SK-N-SH treated with all-trans-retinoic acid at 6 μM for 48 hours (cell line): ENCODE measurements around the gene SIL1.

Experiments
- ARNTL ChIP-seq: fragments of 450-650 bp; formaldehyde crosslinking; IDR thresholded peaks from 2 replicates; pipeline ENCODE4 v1.5.0; 2020; ENCODE audit warnings: low read depth, mild to moderate bottlenecking, moderate library complexity, borderline replicate concordance
- ISL1 ChIP-seq: fragments of 250-450 bp; sonication (Bioruptor Pico); IDR thresholded peaks from 2 replicates; pipeline ENCODE4 v2.1.2; 2022; ENCODE audit warnings: mild to moderate bottlenecking, moderate library complexity
- OSR1 ChIP-seq: fragments of 250-450 bp; sonication (Bioruptor Pico); IDR thresholded peaks from 2 replicates; pipeline ENCODE4 v1.8.0; 2022; ENCODE audit warnings: moderate library complexity, mild to moderate bottlenecking, inconsistent platforms
- PPARA ChIP-seq: fragments of 250-450 bp; sonication (Bioruptor Pico); IDR thresholded peaks from 2 replicates; pipeline ENCODE4 v1.5.0; 2020; ENCODE audit warnings: mild to moderate bottlenecking, borderline replicate concordance
- RARB ChIP-seq: fragments of 250-450 bp; sonication (Bioruptor Pico); IDR thresholded peaks from 2 replicates; pipeline ENCODE4 v1.8.0; 2021; ENCODE audit warnings: mild to moderate bottlenecking, moderate library complexity
- TCF4 ChIP-seq: fragments of 250-450 bp; sonication (Bioruptor Pico); IDR thresholded peaks from 2 replicates; pipeline ENCODE4 v1.8.0; 2021; ENCODE audit warnings: mild to moderate bottlenecking, moderate library complexity, borderline replicate concordance
- TOX ChIP-seq: fragments of 250-450 bp; sonication (Bioruptor Pico); IDR thresholded peaks from 2 replicates; pipeline ENCODE4 v1.8.0; 2021; ENCODE audit warnings: mild to moderate bottlenecking, moderate library complexity, borderline replicate concordance
- ZFP3 ChIP-seq: fragments of 250-450 bp; sonication (Bioruptor Pico); IDR thresholded peaks from 2 replicates; pipeline ENCODE4 v1.5.0; 2020; ENCODE audit warnings: mild to moderate bottlenecking, moderate library complexity
- ZFP30 ChIP-seq: fragments of 450-650 bp; formaldehyde crosslinking; IDR thresholded peaks from 2 replicates; pipeline ENCODE4 v1.5.0; 2022; ENCODE audit warnings: mild to moderate bottlenecking, moderate library complexity
- ZNF8 ChIP-seq: fragments of 450-650 bp; formaldehyde crosslinking; IDR thresholded peaks from 2 replicates; pipeline ENCODE4 v1.5.0; 2020; ENCODE audit warnings: mild to moderate bottlenecking, moderate library complexity
- TF ChIP-seq, protein P1 (sequence below): fragments of 250-450 bp; sonication (Bioruptor Pico); IDR thresholded peaks from 2 replicates; pipeline ENCODE4 v1.8.0; 2020; ENCODE audit warnings: mild to moderate bottlenecking, moderate library complexity, borderline replicate concordance
- TF ChIP-seq, protein P2 (sequence below): fragments of 250-450 bp; sonication (Bioruptor Pico); IDR thresholded peaks from 2 replicates; pipeline ENCODE4 v1.5.1; 2020; ENCODE audit warnings: low read depth, mild to moderate bottlenecking, moderate library complexity
- TF ChIP-seq, protein P3 (sequence below): fragments of 250-450 bp; sonication (Bioruptor Pico); IDR thresholded peaks from 2 replicates; pipeline ENCODE4 v1.5.1; 2021; ENCODE audit warnings: mild to moderate bottlenecking, moderate library complexity

DNA sequence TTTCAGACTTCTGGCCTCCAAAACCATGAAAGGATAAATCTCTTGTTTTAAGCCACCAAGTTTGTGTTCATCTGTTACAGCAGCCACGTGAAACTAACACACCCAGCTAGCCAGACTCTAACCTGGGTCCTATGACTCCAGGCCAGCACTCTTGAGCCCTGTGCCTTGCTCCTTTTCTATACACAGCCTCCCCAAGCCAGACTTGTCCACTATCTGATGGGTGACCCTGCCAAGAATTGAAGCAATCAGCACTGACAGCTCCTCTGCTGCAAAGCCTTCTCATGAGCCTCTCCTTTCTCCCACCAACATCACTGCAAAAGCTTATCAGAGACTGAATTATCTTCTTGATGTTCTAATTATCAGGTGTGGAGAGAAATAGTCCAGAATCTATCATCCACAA, 41.4 kb downstream of the SIL1 start:
- TF ChIP-seq PPARA: no peak
- TF ChIP-seq ZFP3: no peak
- TF ChIP-seq RARB (CRISPR knock-in tag): no peak
- TF ChIP-seq OSR1 (CRISPR knock-in tag): no peak
- TF ChIP-seq, protein P1, sequence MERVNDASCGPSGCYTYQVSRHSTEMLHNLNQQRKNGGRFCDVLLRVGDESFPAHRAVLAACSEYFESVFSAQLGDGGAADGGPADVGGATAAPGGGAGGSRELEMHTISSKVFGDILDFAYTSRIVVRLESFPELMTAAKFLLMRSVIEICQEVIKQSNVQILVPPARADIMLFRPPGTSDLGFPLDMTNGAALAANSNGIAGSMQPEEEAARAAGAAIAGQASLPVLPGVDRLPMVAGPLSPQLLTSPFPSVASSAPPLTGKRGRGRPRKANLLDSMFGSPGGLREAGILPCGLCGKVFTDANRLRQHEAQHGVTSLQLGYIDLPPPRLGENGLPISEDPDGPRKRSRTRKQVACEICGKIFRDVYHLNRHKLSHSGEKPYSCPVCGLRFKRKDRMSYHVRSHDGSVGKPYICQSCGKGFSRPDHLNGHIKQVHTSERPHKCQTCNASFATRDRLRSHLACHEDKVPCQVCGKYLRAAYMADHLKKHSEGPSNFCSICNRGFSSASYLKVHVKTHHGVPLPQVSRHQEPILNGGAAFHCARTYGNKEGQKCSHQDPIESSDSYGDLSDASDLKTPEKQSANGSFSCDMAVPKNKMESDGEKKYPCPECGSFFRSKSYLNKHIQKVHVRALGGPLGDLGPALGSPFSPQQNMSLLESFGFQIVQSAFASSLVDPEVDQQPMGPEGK (CRISPR knock-in tag): no peak
- TF ChIP-seq, protein P2, sequence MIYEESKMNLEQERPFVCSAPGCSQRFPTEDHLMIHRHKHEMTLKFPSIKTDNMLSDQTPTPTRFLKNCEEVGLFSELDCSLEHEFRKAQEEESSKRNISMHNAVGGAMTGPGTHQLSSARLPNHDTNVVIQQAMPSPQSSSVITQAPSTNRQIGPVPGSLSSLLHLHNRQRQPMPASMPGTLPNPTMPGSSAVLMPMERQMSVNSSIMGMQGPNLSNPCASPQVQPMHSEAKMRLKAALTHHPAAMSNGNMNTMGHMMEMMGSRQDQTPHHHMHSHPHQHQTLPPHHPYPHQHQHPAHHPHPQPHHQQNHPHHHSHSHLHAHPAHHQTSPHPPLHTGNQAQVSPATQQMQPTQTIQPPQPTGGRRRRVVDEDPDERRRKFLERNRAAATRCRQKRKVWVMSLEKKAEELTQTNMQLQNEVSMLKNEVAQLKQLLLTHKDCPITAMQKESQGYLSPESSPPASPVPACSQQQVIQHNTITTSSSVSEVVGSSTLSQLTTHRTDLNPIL: no peak
- TF ChIP-seq ARNTL (CRISPR knock-in tag): no peak
- TF ChIP-seq ISL1 (CRISPR knock-in tag): no peak
- TF ChIP-seq ZFP30 (CRISPR knock-in tag): no peak
- no peak for TF ChIP-seq TOX (CRISPR knock-in tag)
- no peak for TF ChIP-seq TCF4 (CRISPR knock-in tag)
- no peak for TF ChIP-seq ZNF8 (CRISPR knock-in tag)
- TF ChIP-seq, protein P3, sequence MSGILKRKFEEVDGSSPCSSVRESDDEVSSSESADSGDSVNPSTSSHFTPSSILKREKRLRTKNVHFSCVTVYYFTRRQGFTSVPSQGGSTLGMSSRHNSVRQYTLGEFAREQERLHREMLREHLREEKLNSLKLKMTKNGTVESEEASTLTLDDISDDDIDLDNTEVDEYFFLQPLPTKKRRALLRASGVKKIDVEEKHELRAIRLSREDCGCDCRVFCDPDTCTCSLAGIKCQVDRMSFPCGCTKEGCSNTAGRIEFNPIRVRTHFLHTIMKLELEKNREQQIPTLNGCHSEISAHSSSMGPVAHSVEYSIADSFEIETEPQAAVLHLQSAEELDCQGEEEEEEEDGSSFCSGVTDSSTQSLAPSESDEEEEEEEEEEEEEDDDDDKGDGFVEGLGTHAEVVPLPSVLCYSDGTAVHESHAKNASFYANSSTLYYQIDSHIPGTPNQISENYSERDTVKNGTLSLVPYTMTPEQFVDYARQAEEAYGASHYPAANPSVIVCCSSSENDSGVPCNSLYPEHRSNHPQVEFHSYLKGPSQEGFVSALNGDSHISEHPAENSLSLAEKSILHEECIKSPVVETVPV: no peak
